Common myeloid progenitor, CD34-positive (primary cell): Measurements from ENCODE around the gene TMEM37.

Source experiments
- CTCF ChIA-PET: fragments of 350-600 bp; sonication (Branson Sonifier 250); formaldehyde crosslinking; loops from one replicate; lab custom pipeline; 2021; ENCODE audit warnings: antibody characterized with exemption; lab: Charles Lee
- POLR2A ChIA-PET: fragments of 350-600 bp; sonication (Branson Sonifier 250); formaldehyde crosslinking; loops from one replicate; lab custom pipeline; 2021; ENCODE audit warnings: antibody characterized with exemption; lab: Charles Lee
- DNase-seq, 3 donors: peaks; one replicate each; pipeline versions ENCODE4 v3.0.0 to v3.0.0-alpha.2; 2013
- H3K27ac ChIP-seq, 2 experiments: 1 replicate in 1 of 2; 2 replicates in 1 of 2; pipeline ENCODE4 v1.7.0; 2013; ENCODE audit warnings: inconsistent platforms in 2 of 2, low read length in 2 of 2, mild to moderate bottlenecking in 2 of 2, low read depth in 1 of 2, moderate library complexity in 1 of 2; ENCODE audit not compliant: severe bottlenecking in 2 of 2, insufficient read depth in 1 of 2, poor library complexity in 1 of 2
- H3K27me3 ChIP-seq, 5 experiments: replicated peaks in 2 of 5; 1 replicate in 3 of 5; 2 replicates in 2 of 5; pipeline versions ENCODE4 v1.6.1 to v1.7.0; 2013; ENCODE audit warnings: low read length in 4 of 5, mild to moderate bottlenecking in 2 of 5, moderate library complexity in 2 of 5, inconsistent platforms in 1 of 5; ENCODE audit not compliant: insufficient read depth in 5 of 5, control insufficient read depth in 4 of 5
- H3K36me3 ChIP-seq, 4 experiments: 1 replicate in 2 of 4; 2 replicates in 2 of 4; pipeline versions ENCODE4 v1.6.1 to v1.7.0; 2013; ENCODE audit warnings: low read length in 3 of 4, control low read depth in 1 of 4, mild to moderate bottlenecking in 1 of 4; ENCODE audit not compliant: control insufficient read depth in 4 of 4, insufficient read depth in 4 of 4
- H3K4me1 ChIP-seq, 4 experiments: 1 replicate in 3 of 4; 2 replicates in 1 of 4; pipeline versions ENCODE4 v1.6.1 to v1.7.1; 2013; ENCODE audit warnings: low read length in 3 of 4, mild to moderate bottlenecking in 3 of 4, control low read depth in 1 of 4, inconsistent platforms in 1 of 4, moderate library complexity in 1 of 4; ENCODE audit not compliant: control insufficient read depth in 4 of 4, insufficient read depth in 4 of 4; ENCODE audit errors: control extremely low read depth in 1 of 4
- H3K4me3 ChIP-seq, 7 experiments: 1 replicate in 4 of 7; 2 replicates in 3 of 7; pipeline versions ENCODE4 v1.5.1 to v1.7.0; 2013; ENCODE audit warnings: mild to moderate bottlenecking in 7 of 7, low read length in 6 of 7, moderate library complexity in 6 of 7, inconsistent platforms in 2 of 7, low read depth in 2 of 7, control low read depth in 1 of 7; ENCODE audit not compliant: insufficient read depth in 4 of 7, control insufficient read depth in 1 of 7; ENCODE audit errors: extremely low read depth in 1 of 7
- H3K9me3 ChIP-seq, 5 experiments: 1 replicate in 4 of 5; 2 replicates in 1 of 5; pipeline versions ENCODE4 v1.6.1 to v1.7.1; 2013; ENCODE audit warnings: low read length in 4 of 5, mild to moderate bottlenecking in 2 of 5, inconsistent platforms in 1 of 5, low read depth in 1 of 5, moderate library complexity in 1 of 5; ENCODE audit not compliant: control insufficient read depth in 4 of 5, insufficient read depth in 2 of 5; ENCODE audit errors: control extremely low read depth in 1 of 5
- WGBS: methylation state at CpG from one replicate; pipeline ENCODE4 v1.1.5; 2013; ENCODE audit not compliant: insufficient coverage; 5-methylcytosine and 5-hydroxymethylcytosine counted together

The TMEM37 gene

GRCh38 chr2:119478978-119479295 is 47.3 kb downstream of the TMEM37 start:
- no peak overlapping the region for H3K4me3 ChIP-seq
- 89% methylated on average over 3 of the region's 3 CpGs for WGBS
- DNase-seq: no peak
- H3K36me3 ChIP-seq: no peaks in the 10 kb centered on the region
- peaks cover 0 to 2% (median 0%) of the 10 kb centered on the region in 5 experiments for H3K27me3 ChIP-seq
- POLR2A ChIA-PET: no interaction called here
- H3K9me3 ChIP-seq: no peaks in the 10 kb centered on the region
- no peak overlapping the region for H3K27ac ChIP-seq
- CTCF ChIA-PET: interaction anchor here (1.7 to 2.0 kb wide), 3 partner anchors 10 to 73 kb away, joined by 6 to 8 read pairs (median 8); no protein-coding TSS in a partner anchor
- H3K4me1 ChIP-seq: peaks cover 0 to 3% (median under 1%) of the 10 kb centered on the region in 4 experiments

GRCh38 chr2:119480184-119480583 is 48.5 kb downstream of the TMEM37 start:
- H3K9me3 ChIP-seq: no peaks in the 10 kb centered on the region
- ChIA-PET CTCF (interaction anchor here (0.8 to 2.7 kb wide), 5 partner anchors 10 to 260 kb away, joined by 3 to 8 read pairs (median 6); no protein-coding TSS in a partner anchor), POLR2A (no interaction called here)
- peaks cover 0 to 2% (median 0%) of the 10 kb centered on the region in 5 experiments for H3K27me3 ChIP-seq
- H3K4me1 ChIP-seq: peaks cover 0 to 3% (median under 1%) of the 10 kb centered on the region in 4 experiments
- H3K36me3 ChIP-seq: no peaks in the 10 kb centered on the region
- no peak overlapping the region for H3K27ac ChIP-seq
- no peak for DNase-seq
- no peak overlapping the region for H3K4me3 ChIP-seq
- WGBS: 92% methylated on average over 5 of the region's 5 CpGs

- H3K36me3 ChIP-seq: no peaks in the 10 kb centered on the region
- H3K4me1 ChIP-seq: peaks cover 0 to 3% (median under 1%) of the 10 kb centered on the region in 4 experiments
- no peaks in the 10 kb centered on the region for H3K9me3 ChIP-seq
- H3K27ac ChIP-seq: no peak overlapping the region
- no peak for DNase-seq
- ChIA-PET POLR2A (no interaction called here), CTCF (interaction anchor here (0.6 to 2.7 kb wide), 6 partner anchors 9 to 260 kb away, joined by 3 to 8 read pairs (median 4); no protein-coding TSS in a partner anchor)
- peaks cover 0 to 2% (median 0%) of the 10 kb centered on the region in 5 experiments for H3K27me3 ChIP-seq
- no peak overlapping the region for H3K4me3 ChIP-seq
- 97% methylated on average over 11 of the region's 11 CpGs for WGBS
Measured at GRCh38 chr2:119480718-119481142, 49.1 kb downstream of the TMEM37 start.

- POLR2A ChIA-PET: no interaction called here
- CTCF ChIA-PET: interaction anchor here (0.6 to 2.7 kb wide), 7 partner anchors 8 to 75 kb away, joined by 3 to 8 read pairs (median 4); no protein-coding TSS in a partner anchor
- WGBS: 83% methylated on average over 13 of the region's 16 CpGs
Measured at GRCh38 chr2:119481501-119482455, 50.1 kb downstream of the TMEM37 start.

GRCh38 chr2:119482481-119483394 is 51.1 kb downstream of the TMEM37 start:
- Histone ChIP-seq H3K27me3 (no peaks in the 10 kb centered on the region), H3K36me3 (no peaks in the 10 kb centered on the region), H3K9me3 (no peaks in the 10 kb centered on the region), H3K4me1 (peaks cover 0 to 7% (median 5%) of the 10 kb centered on the region in 4 experiments), H3K27ac (no peak overlapping the region), H3K4me3 (no peak overlapping the region)
- ChIA-PET POLR2A (no interaction called here), CTCF (interaction anchor here (1.2 to 1.3 kb wide), 4 partner anchors 12 to 77 kb away, joined by 5 to 7 read pairs (median 5); no protein-coding TSS in a partner anchor)
- 85% methylated on average over 16 of the region's 20 CpGs for WGBS
- DNase-seq: peak in 2 of 3 donors; percentile 31 to 36

More at GRCh38 chr2:119481501-119482455, 50.1 kb downstream of the TMEM37 start:
- no peaks in the 10 kb centered on the region for H3K27me3 ChIP-seq
- DNase-seq: no peak
- H3K4me3 ChIP-seq: no peak overlapping the region
- no peaks in the 10 kb centered on the region for H3K4me1 ChIP-seq
- H3K27ac ChIP-seq: no peak overlapping the region
- H3K36me3 ChIP-seq: no peaks in the 10 kb centered on the region
- no peaks in the 10 kb centered on the region for H3K9me3 ChIP-seq

GRCh38 chr2:119483395-119483753 is 51.7 kb downstream of the TMEM37 start:
- Histone ChIP-seq H3K27ac (no peak overlapping the region), H3K4me3 (no peak overlapping the region), H3K36me3 (no peaks in the 10 kb centered on the region), H3K9me3 (no peaks in the 10 kb centered on the region), H3K4me1 (peaks cover 0 to 11% (median 10%) of the 10 kb centered on the region in 4 experiments), H3K27me3 (no peaks in the 10 kb centered on the region)
- no peak for DNase-seq
- POLR2A ChIA-PET: no interaction called here
- CTCF ChIA-PET: interaction anchor here (1.0 to 1.3 kb wide), 4 partner anchors 12 to 77 kb away, joined by 3 to 7 read pairs (median 5); no protein-coding TSS in a partner anchor
- WGBS: 81% methylated on average over 3 of the region's 5 CpGs
